Neural cell (in vitro differentiated cells): ENCODE results near the gene ZFR2. TPM values are rescaled to one million over a fixed set of nuclear protein-coding genes. Genes with fewer than 3 reads are reported as not detected.

ENCODE experiments used
- H2AFZ ChIP-seq: fragments of 200-600, 300-800 bp; sonication (generic), shearing (Covaris generic); 2 replicates; pipeline ENCODE4 v1.6.0; 2014; ENCODE audit warnings: low read depth, mild to moderate bottlenecking, antibody characterized with exemption, low read length, moderate library complexity
- H3F3A ChIP-seq: fragments of 200-600 bp; shearing (Covaris generic); 2 replicates; pipeline ENCODE4 v1.6.1; 2016; ENCODE audit warnings: mild to moderate bottlenecking, moderate library complexity, mixed read lengths, antibody characterized with exemption, low read length; ENCODE audit not compliant: insufficient read depth, poor library complexity, severe bottlenecking
- H3K27ac ChIP-seq: fragments of 200-600, 300-800 bp; sonication (generic), shearing (Covaris generic); 2 replicates; pipeline ENCODE4 v1.5.1; 2014; ENCODE audit warnings: mild to moderate bottlenecking, low read length, moderate library complexity
- H3K27me3 ChIP-seq: fragments of 300-800, 200-600 bp; sonication (generic), shearing (Covaris generic); 2 replicates; pipeline ENCODE4 v1.6.0; 2014; ENCODE audit warnings: mild to moderate bottlenecking, low read depth, low read length, moderate library complexity; ENCODE audit not compliant: insufficient read depth
- H3K36me3 ChIP-seq: fragments of 300-800, 200-600 bp; sonication (generic), shearing (Covaris generic); 2 replicates; pipeline ENCODE4 v1.5.1; 2014; ENCODE audit warnings: mild to moderate bottlenecking, antibody characterized with exemption, low read length, moderate library complexity; ENCODE audit not compliant: insufficient read depth
- H3K4me2 ChIP-seq: fragments of 300-800, 200-600 bp; sonication (generic), shearing (Covaris generic); 2 replicates; pipeline ENCODE4 v1.6.0; 2014; ENCODE audit warnings: mild to moderate bottlenecking, low read length
- H3K4me3 ChIP-seq: fragments of 300-800, 200-600 bp; sonication (generic), shearing (Covaris generic); 2 replicates; pipeline ENCODE4 v1.5.1; 2014; ENCODE audit warnings: mild to moderate bottlenecking, low read length, moderate library complexity
- H3K79me2 ChIP-seq: fragments of 200-600 bp; shearing (Covaris generic); replicated peaks from 2 replicates; pipeline ENCODE4 v1.6.0; 2014; ENCODE audit warnings: mild to moderate bottlenecking, low read length, moderate library complexity; ENCODE audit not compliant: insufficient read depth
- H3K9ac ChIP-seq: fragments of 300-800, 200-600 bp; sonication (generic), shearing (Covaris generic); 2 replicates; pipeline ENCODE4 v1.6.1; 2016; ENCODE audit warnings: mild to moderate bottlenecking, low read length, mixed read lengths
- H3K9me2 ChIP-seq: fragments of 200-600 bp; shearing (Covaris generic); 2 replicates; pipeline ENCODE4 v1.6.1; 2016; ENCODE audit warnings: mild to moderate bottlenecking, low read length, mixed read lengths; ENCODE audit not compliant: insufficient read depth
- H3K9me3 ChIP-seq: fragments of 200-600, 300-800 bp; sonication (generic), shearing (Covaris generic); 2 replicates; pipeline ENCODE4 v1.6.1; 2016; ENCODE audit warnings: mild to moderate bottlenecking, mixed run types, low read length, moderate library complexity, mixed read lengths
- H4K20me1 ChIP-seq: fragments of 200-600 bp; shearing (Covaris generic); 2 replicates; pipeline ENCODE4 v1.6.1; 2016; ENCODE audit warnings: mild to moderate bottlenecking, mixed run types; ENCODE audit not compliant: insufficient read depth
- EP300 ChIP-seq: fragments of 450-650 bp; conservative IDR thresholded peaks from 2 replicates; pipeline ENCODE4 v1.6.1; 2014; ENCODE audit warnings: antibody characterized with exemption, mild to moderate bottlenecking, moderate library complexity; ENCODE audit not compliant: poor library complexity, severe bottlenecking
- EZH2 ChIP-seq: fragments of 200-600, 300-800 bp; shearing (Covaris generic), sonication (generic); IDR thresholded peaks from 2 replicates; pipeline ENCODE4 v1.6.1; 2014; ENCODE audit warnings: antibody characterized with exemption, low read length, borderline replicate concordance, mild to moderate bottlenecking; ENCODE audit not compliant: insufficient read depth, poor library complexity, severe bottlenecking
- MXI1 ChIP-seq: fragments of 450-650 bp; conservative IDR thresholded peaks from 2 replicates; pipeline ENCODE4 v1.6.1; 2014; ENCODE audit warnings: antibody characterized with exemption, mild to moderate bottlenecking; ENCODE audit not compliant: poor library complexity, severe bottlenecking
- POLR2AphosphoS5 ChIP-seq: IDR thresholded peaks from 2 replicates; pipeline ENCODE4 v1.6.1; 2012
- RAD21 ChIP-seq: fragments of 450-650 bp; conservative IDR thresholded peaks from 2 replicates; pipeline ENCODE4 v1.6.1; 2014; ENCODE audit warnings: antibody characterized with exemption, mild to moderate bottlenecking, moderate library complexity
- SMC3 ChIP-seq: fragments of 450-650 bp; conservative IDR thresholded peaks from 2 replicates; pipeline ENCODE4 v1.6.1; 2014; ENCODE audit warnings: antibody characterized with exemption, mild to moderate bottlenecking, moderate library complexity; ENCODE audit not compliant: poor library complexity
- TAF1 ChIP-seq: IDR thresholded peaks from 2 replicates; pipeline ENCODE4 v1.6.1; 2012; ENCODE audit warnings: low read depth
- polyA plus RNA-seq: library from polyadenylated mRNA; depleted of rRNA; stranded (reverse); fragments of >200 nt; gene quantifications from 2 replicates; pipeline ENCODE4 v1.2.3, GENCODE V29; 2014
- TF ChIP-seq, protein P1 (sequence below): fragments of 450-650 bp; IDR thresholded peaks from 2 replicates; pipeline ENCODE4 v1.5.1; 2014; ENCODE audit warnings: antibody characterized with exemption, mild to moderate bottlenecking, moderate library complexity; ENCODE audit not compliant: poor library complexity, severe bottlenecking
- TF ChIP-seq, protein P2 (sequence below): IDR thresholded peaks from 2 replicates; pipeline ENCODE4 v1.6.1; 2012; ENCODE audit warnings: borderline replicate concordance

The ZFR2 gene
- polyA plus RNA-seq, 1 donor from 2014 or later: 9.0 TPM

DNA sequence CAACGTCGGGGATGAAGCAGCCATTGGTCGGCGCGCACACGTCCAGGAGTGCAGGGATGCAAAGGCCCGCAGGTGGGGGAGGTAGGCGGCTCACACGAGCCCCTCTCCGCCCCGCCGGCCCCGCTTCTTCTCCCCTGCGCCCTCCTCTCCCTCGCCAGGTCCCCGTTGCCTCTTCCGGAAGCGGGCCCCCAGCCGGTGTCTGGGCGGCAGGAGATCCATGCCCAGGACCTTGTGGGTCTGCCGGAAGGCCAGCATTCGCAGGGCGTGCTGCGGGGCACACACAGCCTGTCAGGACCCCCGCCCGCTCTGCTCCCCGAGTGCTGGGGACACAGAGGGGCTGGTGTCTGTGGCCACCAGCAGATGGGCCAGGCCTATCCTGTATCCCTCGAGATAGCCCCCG lies 63.0 kb downstream of the ZFR2 start:
- no peaks in the 10 kb centered on the region for H4K20me1 ChIP-seq
- H3K9ac ChIP-seq: no peak overlapping the region
- H3K27ac ChIP-seq: no peak overlapping the region
- no peaks in the 10 kb centered on the region for H3K79me2 ChIP-seq
- H3K4me2 ChIP-seq: no peak overlapping the region
- H3K36me3 ChIP-seq: no peaks in the 10 kb centered on the region
- H3K9me2 ChIP-seq: no peaks in the 10 kb centered on the region
- H2AFZ ChIP-seq: no peak overlapping the region
- no peak for TF ChIP-seq EP300
- TF ChIP-seq, protein P1, sequence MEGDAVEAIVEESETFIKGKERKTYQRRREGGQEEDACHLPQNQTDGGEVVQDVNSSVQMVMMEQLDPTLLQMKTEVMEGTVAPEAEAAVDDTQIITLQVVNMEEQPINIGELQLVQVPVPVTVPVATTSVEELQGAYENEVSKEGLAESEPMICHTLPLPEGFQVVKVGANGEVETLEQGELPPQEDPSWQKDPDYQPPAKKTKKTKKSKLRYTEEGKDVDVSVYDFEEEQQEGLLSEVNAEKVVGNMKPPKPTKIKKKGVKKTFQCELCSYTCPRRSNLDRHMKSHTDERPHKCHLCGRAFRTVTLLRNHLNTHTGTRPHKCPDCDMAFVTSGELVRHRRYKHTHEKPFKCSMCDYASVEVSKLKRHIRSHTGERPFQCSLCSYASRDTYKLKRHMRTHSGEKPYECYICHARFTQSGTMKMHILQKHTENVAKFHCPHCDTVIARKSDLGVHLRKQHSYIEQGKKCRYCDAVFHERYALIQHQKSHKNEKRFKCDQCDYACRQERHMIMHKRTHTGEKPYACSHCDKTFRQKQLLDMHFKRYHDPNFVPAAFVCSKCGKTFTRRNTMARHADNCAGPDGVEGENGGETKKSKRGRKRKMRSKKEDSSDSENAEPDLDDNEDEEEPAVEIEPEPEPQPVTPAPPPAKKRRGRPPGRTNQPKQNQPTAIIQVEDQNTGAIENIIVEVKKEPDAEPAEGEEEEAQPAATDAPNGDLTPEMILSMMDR: no peak
- TF ChIP-seq, protein P2, sequence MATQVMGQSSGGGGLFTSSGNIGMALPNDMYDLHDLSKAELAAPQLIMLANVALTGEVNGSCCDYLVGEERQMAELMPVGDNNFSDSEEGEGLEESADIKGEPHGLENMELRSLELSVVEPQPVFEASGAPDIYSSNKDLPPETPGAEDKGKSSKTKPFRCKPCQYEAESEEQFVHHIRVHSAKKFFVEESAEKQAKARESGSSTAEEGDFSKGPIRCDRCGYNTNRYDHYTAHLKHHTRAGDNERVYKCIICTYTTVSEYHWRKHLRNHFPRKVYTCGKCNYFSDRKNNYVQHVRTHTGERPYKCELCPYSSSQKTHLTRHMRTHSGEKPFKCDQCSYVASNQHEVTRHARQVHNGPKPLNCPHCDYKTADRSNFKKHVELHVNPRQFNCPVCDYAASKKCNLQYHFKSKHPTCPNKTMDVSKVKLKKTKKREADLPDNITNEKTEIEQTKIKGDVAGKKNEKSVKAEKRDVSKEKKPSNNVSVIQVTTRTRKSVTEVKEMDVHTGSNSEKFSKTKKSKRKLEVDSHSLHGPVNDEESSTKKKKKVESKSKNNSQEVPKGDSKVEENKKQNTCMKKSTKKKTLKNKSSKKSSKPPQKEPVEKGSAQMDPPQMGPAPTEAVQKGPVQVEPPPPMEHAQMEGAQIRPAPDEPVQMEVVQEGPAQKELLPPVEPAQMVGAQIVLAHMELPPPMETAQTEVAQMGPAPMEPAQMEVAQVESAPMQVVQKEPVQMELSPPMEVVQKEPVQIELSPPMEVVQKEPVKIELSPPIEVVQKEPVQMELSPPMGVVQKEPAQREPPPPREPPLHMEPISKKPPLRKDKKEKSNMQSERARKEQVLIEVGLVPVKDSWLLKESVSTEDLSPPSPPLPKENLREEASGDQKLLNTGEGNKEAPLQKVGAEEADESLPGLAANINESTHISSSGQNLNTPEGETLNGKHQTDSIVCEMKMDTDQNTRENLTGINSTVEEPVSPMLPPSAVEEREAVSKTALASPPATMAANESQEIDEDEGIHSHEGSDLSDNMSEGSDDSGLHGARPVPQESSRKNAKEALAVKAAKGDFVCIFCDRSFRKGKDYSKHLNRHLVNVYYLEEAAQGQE: no peak
- TF ChIP-seq POLR2AphosphoS5: no peak
- TF ChIP-seq SMC3: no peak
- TF ChIP-seq MXI1: no peak
- no peak for TF ChIP-seq RAD21
- TF ChIP-seq EZH2: no peak
- TF ChIP-seq TAF1: no peak
- H3K9me3 ChIP-seq: no peaks in the 10 kb centered on the region
- H3K27me3 ChIP-seq: peaks cover 7% of the 10 kb centered on the region
- H3F3A ChIP-seq: no peaks in the 10 kb centered on the region
- no peak overlapping the region for H3K4me3 ChIP-seq

DNA sequence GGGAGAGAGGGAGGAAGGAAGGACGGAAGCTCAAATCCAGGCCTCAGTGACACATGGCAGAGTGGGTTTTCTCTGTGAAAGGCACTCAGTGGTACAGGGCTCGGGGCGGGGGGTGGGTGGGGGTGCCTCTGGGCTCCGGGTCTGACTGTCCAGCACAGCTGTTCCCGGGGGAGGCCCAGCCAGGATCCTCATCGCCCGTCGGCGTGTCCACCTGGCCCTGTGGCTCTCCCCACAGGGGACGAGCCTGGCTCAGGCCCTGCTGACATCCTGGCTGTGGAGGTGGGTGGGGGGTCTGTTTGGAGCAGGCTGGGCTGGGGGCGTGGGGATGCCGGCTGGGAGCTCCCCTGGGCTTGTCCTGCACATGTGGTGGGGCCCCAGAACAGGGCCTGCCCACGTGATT lies 64.4 kb downstream of the ZFR2 start:
- no peaks in the 10 kb centered on the region for H3K36me3 ChIP-seq
- no peak overlapping the region for H3K4me2 ChIP-seq
- peaks cover 7% of the 10 kb centered on the region for H3K27me3 ChIP-seq
- no peaks in the 10 kb centered on the region for H3K9me3 ChIP-seq
- no peaks in the 10 kb centered on the region for H3K9me2 ChIP-seq
- H3K27ac ChIP-seq: no peak overlapping the region
- no peak overlapping the region for H3K4me3 ChIP-seq
- no peak overlapping the region for H2AFZ ChIP-seq
- H3K79me2 ChIP-seq: no peaks in the 10 kb centered on the region
- H4K20me1 ChIP-seq: no peaks in the 10 kb centered on the region
- TF ChIP-seq, protein P1: no peak
- TF ChIP-seq EP300 (no peak), SMC3 (no peak), RAD21 (no peak), POLR2AphosphoS5 (no peak), MXI1 (no peak), EZH2 (no peak)
- H3K9ac ChIP-seq: no peak overlapping the region
- H3F3A ChIP-seq: no peaks in the 10 kb centered on the region
